ENCODE data around the gene RPS4Y2. TPM values are rescaled to one million over a fixed set of nuclear protein-coding genes. Genes with fewer than 3 reads are reported as not detected.

The RPS4Y2 gene
- not detected in 2 replicates for total RNA-seq

GRCh38 chrY:20755808-20756207 lies at the start of gene RPS4Y2:
Gene RPS4Y2 (plus strand): TSS chrY:20756108. CDS start chrY:20756164, 56 bp downstream.

Other genes starting within 250 kb of the RPS4Y2 start
- gene EIF1AY, start 180.3 kb upstream of the RPS4Y2 start, total RNA-seq, result 20.3 and 20.8 TPM in 2 replicates

Measured in bronchial smooth muscle cell (primary cell).